A549 (cell line): Measurements from ENCODE around the gene LRG1. TPM values are rescaled to one million over a fixed set of nuclear protein-coding genes. Genes with fewer than 3 reads are reported as not detected.

ENCODE experiments used
- ATAC-seq, 2 experiments: fragments of 200-7000 bp in 1 of 2; fragments of >200 bp in 1 of 2; cut with Nextera tagmentation in 1 of 2; cut with Tn5 transposase in 1 of 2; 3 replicates each; pipeline versions ENCODE4 v1.8.0 to v1.9.1; 2018 to 2020; ENCODE audit warnings: mild to moderate bottlenecking in 1 of 2, moderate library complexity in 1 of 2
- CTCF ChIA-PET: fragments of 300-600 bp; sonication (Branson Sonifier 250); formaldehyde crosslinking; extraction: SDS; loops from one replicate; lab custom pipeline; 2021; ENCODE audit warnings: antibody characterized with exemption, inconsistent platforms; lab: Yijun Ruan, JAX
- POLR2A ChIA-PET: fragments of 350-600 bp; formaldehyde crosslinking; extraction: SDS; loops from one replicate; lab custom pipeline; 2021; ENCODE audit warnings: antibody characterized with exemption, inconsistent platforms; lab: Yijun Ruan, JAX
- DNase-seq, 2 experiments: peaks; one replicate each; pipeline versions ENCODE4 v3.0.0 to v3.0.0-alpha.2; 2011 to 2016; ENCODE audit warnings: low read depth in 1 of 2, low spot score in 1 of 2
- FAIRE-seq: peaks from 2 replicates; lab custom pipeline; 2011; peaks lifted over from hg19 to GRCh38; lab: Jason Lieb, UNC
- H3K27ac ChIP-seq, 2 experiments: fragments of >200 bp; sonication (Bioruptor Twin); formaldehyde crosslinking; 3 replicates each; pipeline ENCODE4 v1.5.1; 2016 to 2017
- H3K4me1 ChIP-seq: fragments of >200 bp; sonication (Bioruptor Twin); formaldehyde crosslinking; 3 replicates; pipeline ENCODE4 v1.6.1; 2016
- H3K4me2 ChIP-seq: fragments of >200 bp; sonication (Bioruptor Twin); formaldehyde crosslinking; 3 replicates; pipeline ENCODE4 v1.6.1; 2016
- H3K4me3 ChIP-seq: fragments of >200 bp; sonication (Bioruptor Twin); formaldehyde crosslinking; 3 replicates; pipeline ENCODE4 v1.5.1; 2016
- H3K9me3 ChIP-seq: fragments of >200 bp; sonication (Bioruptor Twin); formaldehyde crosslinking; 3 replicates; pipeline ENCODE4 v1.6.1; 2016
- BCL3 ChIP-seq: fragments of >200 bp; sonication (Bioruptor Twin); formaldehyde crosslinking; IDR thresholded peaks from 3 replicates; pipeline ENCODE4 v1.6.1; 2016
- BHLHE40 ChIP-seq: IDR thresholded peaks from 2 replicates; pipeline ENCODE4 v1.6.1; 2012; ENCODE audit warnings: low read depth, low read length, inconsistent platforms
- CBX2 ChIP-seq: fragments of 200-600 bp; sonication (generic); IDR thresholded peaks from 2 replicates; pipeline ENCODE4 v1.6.1; 2016; ENCODE audit warnings: low read depth, mild to moderate bottlenecking, borderline replicate concordance
- CBX8 ChIP-seq: fragments of 200-600 bp; sonication (generic); IDR thresholded peaks from 2 replicates; pipeline ENCODE4 v1.6.1; 2016
- CEBPB ChIP-seq, 2 experiments: fragments of >200 bp in 1 of 2; sonication (Bioruptor Twin) in 1 of 2; formaldehyde crosslinking in 1 of 2; IDR thresholded peaks; 2 replicates each; pipeline ENCODE4 v1.6.1; 2012 to 2016
- EHMT2 ChIP-seq: fragments of 200-600 bp; sonication (generic); IDR thresholded peaks from 2 replicates; pipeline ENCODE4 v1.6.1; 2016; ENCODE audit warnings: antibody characterized with exemption, low read depth, mild to moderate bottlenecking, moderate library complexity
- EP300 ChIP-seq, 2 experiments: fragments of >200 bp; sonication (Bioruptor Twin); formaldehyde crosslinking; IDR thresholded peaks; 2 replicates in 1 of 2; 3 replicates in 1 of 2; pipeline ENCODE4 v1.6.1; 2016 to 2017
- FOSL2 ChIP-seq, 2 experiments: fragments of 450-650 bp in 1 of 2; fragments of >200 bp in 1 of 2; sonication (Bioruptor Twin) in 1 of 2; formaldehyde crosslinking; IDR thresholded peaks; 2 replicates each; pipeline versions ENCODE4 v1.5.0 to v1.6.1; 2016 to 2020; ENCODE audit warnings: mild to moderate bottlenecking in 1 of 2, moderate library complexity in 1 of 2
- HDAC2 ChIP-seq: fragments of 200-600 bp; sonication (generic); IDR thresholded peaks from 2 replicates; pipeline ENCODE4 v1.6.1; 2016
- HEYL ChIP-seq: fragments of 250-450 bp; sonication (Bioruptor Pico); IDR thresholded peaks from 2 replicates; pipeline ENCODE4 v1.8.0; 2021; ENCODE audit warnings: mild to moderate bottlenecking, moderate library complexity
- HMGXB4 ChIP-seq: fragments of 250-450 bp; sonication (Bioruptor Pico); IDR thresholded peaks from 2 replicates; pipeline ENCODE4 v1.5.0; 2021; ENCODE audit warnings: mild to moderate bottlenecking, moderate library complexity, borderline replicate concordance
- HOXA7 ChIP-seq: fragments of 250-450 bp; sonication (Bioruptor Pico); IDR thresholded peaks from 2 replicates; pipeline ENCODE4 v1.5.0; 2020; ENCODE audit warnings: mild to moderate bottlenecking, moderate library complexity
- JUN ChIP-seq, 2 experiments: fragments of >200 bp; sonication (Bioruptor Twin); formaldehyde crosslinking; IDR thresholded peaks; 2 replicates in 1 of 2; 3 replicates in 1 of 2; pipeline ENCODE4 v1.6.1; 2016 to 2017
- KDM1A ChIP-seq: fragments of 200-600 bp; sonication (generic); IDR thresholded peaks from 2 replicates; pipeline ENCODE4 v1.6.1; 2016; ENCODE audit warnings: low read depth, mild to moderate bottlenecking
- MAX ChIP-seq: IDR thresholded peaks from 2 replicates; pipeline ENCODE4 v1.6.1; 2012
- MAZ ChIP-seq: fragments of 150-350 bp; IDR thresholded peaks from 2 replicates; pipeline ENCODE4 v1.6.1; 2014; ENCODE audit warnings: antibody characterized with exemption, low read depth, low read length, borderline replicate concordance
- NFE2L2 ChIP-seq: fragments of 150-350 bp; conservative IDR thresholded peaks from 2 replicates; pipeline ENCODE4 v1.6.1; 2014; ENCODE audit warnings: low read length
- NPAS2 ChIP-seq: fragments of 250-450 bp; sonication (Bioruptor Pico); IDR thresholded peaks from 2 replicates; pipeline ENCODE4 v1.8.0; 2022; ENCODE audit warnings: mild to moderate bottlenecking, moderate library complexity, borderline replicate concordance
- PHF8 ChIP-seq: fragments of 200-600 bp; sonication (generic); IDR thresholded peaks from 2 replicates; pipeline ENCODE4 v1.6.1; 2016; ENCODE audit warnings: low read depth, mild to moderate bottlenecking, antibody characterized with exemption, moderate library complexity, borderline replicate concordance
- POLR2A ChIP-seq: IDR thresholded peaks from 2 replicates; pipeline ENCODE4 v1.6.1; 2012; ENCODE audit warnings: mild to moderate bottlenecking, low read length
- RAD21 ChIP-seq, 2 experiments: fragments of >200 bp in 1 of 2; sonication (Bioruptor Twin) in 1 of 2; formaldehyde crosslinking in 1 of 2; IDR thresholded peaks in 1 of 2; conservative IDR thresholded peaks in 1 of 2; 2 replicates in 1 of 2; 3 replicates in 1 of 2; pipeline ENCODE4 v1.6.1; 2012 to 2018; ENCODE audit warnings: inconsistent platforms in 1 of 2
- RCOR1 ChIP-seq: fragments of 150-350 bp; IDR thresholded peaks from 2 replicates; pipeline ENCODE4 v1.6.1; 2014; ENCODE audit warnings: antibody characterized with exemption, low read length, low read depth
- RFX5 ChIP-seq: fragments of 450-650 bp; IDR thresholded peaks from 2 replicates; pipeline ENCODE4 v1.7.1; 2014; ENCODE audit warnings: antibody characterized with exemption, mild to moderate bottlenecking, moderate library complexity
- SMC3 ChIP-seq: fragments of >200 bp; sonication (Bioruptor Twin); formaldehyde crosslinking; IDR thresholded peaks from 3 replicates; pipeline ENCODE4 v1.6.1; 2018; ENCODE audit warnings: inconsistent platforms
- SREBF2 ChIP-seq: fragments of 450-650 bp; IDR thresholded peaks from 2 replicates; pipeline ENCODE4 v1.6.1; 2014; ENCODE audit warnings: mild to moderate bottlenecking, moderate library complexity
- ZNF302 ChIP-seq: fragments of 250-450 bp; sonication (Bioruptor Pico); IDR thresholded peaks from 2 replicates; pipeline ENCODE4 v1.9.0; 2021; ENCODE audit warnings: inconsistent platforms, mild to moderate bottlenecking, moderate library complexity
- ZSCAN20 ChIP-seq: fragments of 250-450 bp; sonication (Bioruptor Pico); IDR thresholded peaks from 2 replicates; pipeline ENCODE4 v1.8.0; 2022; ENCODE audit warnings: mild to moderate bottlenecking, moderate library complexity
- WGBS: methylation state at CpG from one replicate; pipeline ENCODE4 v1.1.6; 2017; ENCODE audit errors: missing lambda C conversion rate; 5-methylcytosine and 5-hydroxymethylcytosine counted together
- polyA plus RNA-seq, 4 experiments: library from polyadenylated mRNA; depleted of rRNA in 3 of 4; stranded (reverse); fragments of >200 nt; fragmentation: RNase III in 1 of 4; extraction: RNeasy Plus Mini Kit Qiagen cat#74134 plus additional on column Dnase treatment in 1 of 4; gene quantifications; 2 replicates in 3 of 4; 3 replicates in 1 of 4; pipeline ENCODE4 v1.2.3, GENCODE V29; 2011 to 2017

Gene LRG1
- polyA plus RNA-seq, 2 of the 4 experiments (the other 2 are of a cell fraction), result 0.18 TPM; not detected in 1

GRCh38 chr19:4499318-4499717, 40.5 kb downstream of the LRG1 start:
- DNase-seq (no peak), FAIRE-seq (no peak)
- 96% methylated on average over 18 of the region's 23 CpGs for WGBS
- ChIA-PET POLR2A (no interaction called here), CTCF (no interaction called here)
- H3K4me2 ChIP-seq, result no peak overlapping the region
- no peaks in the 10 kb centered on the region for H3K4me1 ChIP-seq
- H3K9me3 ChIP-seq, result no peaks in the 10 kb centered on the region
- TF ChIP-seq RAD21 (conservative IDR thresholded peaks at IDR 0.05 in 1 of 2, IDR thresholded peaks at IDR 0.05 in 1 of 2) (no peak), BCL3 (no peak), RCOR1 (no peak), HEYL (CRISPR knock-in tag) (no peak), MAX (no peak), RFX5 (no peak), CBX2 (no peak), PHF8 (no peak), EP300 (IDR thresholded peaks at IDR 0.05) (no peak), POLR2A (no peak), EHMT2 (no peak), MAZ (no peak), KDM1A (no peak), HOXA7 (CRISPR knock-in tag) (no peak)
- TF ChIP-seq, all 56 proteins: peak for 0
- Histone ChIP-seq H3K27ac (no peak overlapping the region), H3K4me3 (no peak overlapping the region)
- ATAC-seq, result no peak

GRCh38 chr19:4498694-4499093, 41.1 kb downstream of the LRG1 start:
- Histone ChIP-seq H3K4me3 (no peak overlapping the region), H3K4me1 (no peaks in the 10 kb centered on the region), H3K9me3 (no peaks in the 10 kb centered on the region), H3K27ac (no peak overlapping the region), H3K4me2 (no peak overlapping the region)
- ChIA-PET CTCF (interaction anchor here (0.7 to 0.8 kb wide), 2 partner anchors 26 to 28 kb away, joined by 3 read pairs; no protein-coding TSS in a partner anchor), POLR2A (no interaction called here)
- DNase-seq, result no peak
- WGBS, result 92% methylated on average over 5 of the region's 12 CpGs
- no peak for ATAC-seq
- FAIRE-seq, result no peak
- no peak for TF ChIP-seq ZSCAN20 (CRISPR knock-in tag)
- no peak for TF ChIP-seq ZNF302
- no peak for TF ChIP-seq SMC3
- no peak for TF ChIP-seq CBX8
- no peak for TF ChIP-seq MAX
- no peak for TF ChIP-seq FOSL2 (IDR thresholded peaks at IDR 0.05)
- no peak for TF ChIP-seq FOSL2 (CRISPR knock-in tag; IDR thresholded peaks at IDR 0.05)
- no peak for TF ChIP-seq HDAC2
- TF ChIP-seq SREBF2, result no peak
- TF ChIP-seq NPAS2, result no peak
- no peak for TF ChIP-seq MAZ
- no peak for TF ChIP-seq JUN (IDR thresholded peaks at IDR 0.05)
- TF ChIP-seq CEBPB (IDR thresholded peaks at IDR 0.05), result no peak
- TF ChIP-seq BHLHE40, result no peak
- TF ChIP-seq EP300 (IDR thresholded peaks at IDR 0.05), result no peak
- TF ChIP-seq EHMT2, result no peak
- no peak for TF ChIP-seq NFE2L2
- no peak for TF ChIP-seq HMGXB4 (CRISPR knock-in tag)
